Gastrocnemius medialis (tissue), 4 donors: Measurements from ENCODE around the gene CBFA2T2.

ENCODE experiments used
- POLR2A ChIP-seq, 2 donors: fragments of 450-650 bp; IDR thresholded peaks; one replicate each; pipeline ENCODE4 v1.6.1; 2017; ENCODE audit warnings: antibody characterized with exemption in 2 of 2, mild to moderate bottlenecking in 2 of 2, moderate library complexity in 2 of 2
- TF ChIP-seq, protein P1 (sequence below), 5 experiments: fragments of 450-650 bp in 3 of 5; fragments of 200-600 bp in 2 of 5; sonication (generic) in 2 of 5; IDR thresholded peaks in 4 of 5; conservative IDR thresholded peaks in 1 of 5; 1 replicate in 4 of 5; 2 replicates in 1 of 5; pipeline ENCODE4 v1.5.1; 2016 to 2019; ENCODE audit warnings: antibody characterized with exemption in 5 of 5, mild to moderate bottlenecking in 3 of 5, moderate library complexity in 3 of 5

DNA sequence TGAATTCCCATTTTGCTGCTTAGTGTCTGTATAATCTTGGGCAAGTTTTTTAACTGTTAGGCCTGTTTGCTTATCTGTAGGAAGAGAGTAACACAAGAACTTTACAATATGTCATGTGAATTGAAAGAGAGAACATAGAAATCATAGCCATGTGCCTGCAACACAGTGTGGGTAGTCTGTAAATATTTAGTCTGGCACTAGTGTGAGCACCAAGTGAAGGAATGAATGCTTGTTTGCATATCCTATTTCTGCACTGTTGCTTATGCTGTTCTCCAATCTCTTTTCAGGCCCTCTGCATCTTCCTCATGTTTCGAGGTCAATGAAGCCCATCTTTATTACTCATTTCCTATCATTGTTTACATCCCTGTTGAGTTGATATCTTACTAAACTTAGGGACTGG lies 49.2 kb downstream of the CBFA2T2 start:
- TF ChIP-seq POLR2A (IDR thresholded peaks at IDR 0.05), result no peak
- TF ChIP-seq, protein P1, sequence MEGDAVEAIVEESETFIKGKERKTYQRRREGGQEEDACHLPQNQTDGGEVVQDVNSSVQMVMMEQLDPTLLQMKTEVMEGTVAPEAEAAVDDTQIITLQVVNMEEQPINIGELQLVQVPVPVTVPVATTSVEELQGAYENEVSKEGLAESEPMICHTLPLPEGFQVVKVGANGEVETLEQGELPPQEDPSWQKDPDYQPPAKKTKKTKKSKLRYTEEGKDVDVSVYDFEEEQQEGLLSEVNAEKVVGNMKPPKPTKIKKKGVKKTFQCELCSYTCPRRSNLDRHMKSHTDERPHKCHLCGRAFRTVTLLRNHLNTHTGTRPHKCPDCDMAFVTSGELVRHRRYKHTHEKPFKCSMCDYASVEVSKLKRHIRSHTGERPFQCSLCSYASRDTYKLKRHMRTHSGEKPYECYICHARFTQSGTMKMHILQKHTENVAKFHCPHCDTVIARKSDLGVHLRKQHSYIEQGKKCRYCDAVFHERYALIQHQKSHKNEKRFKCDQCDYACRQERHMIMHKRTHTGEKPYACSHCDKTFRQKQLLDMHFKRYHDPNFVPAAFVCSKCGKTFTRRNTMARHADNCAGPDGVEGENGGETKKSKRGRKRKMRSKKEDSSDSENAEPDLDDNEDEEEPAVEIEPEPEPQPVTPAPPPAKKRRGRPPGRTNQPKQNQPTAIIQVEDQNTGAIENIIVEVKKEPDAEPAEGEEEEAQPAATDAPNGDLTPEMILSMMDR (IDR thresholded peaks at IDR 0.05 in 4 of 5, conservative IDR thresholded peaks at IDR 0.05 in 1 of 5), result no peak
